Stimulated activated CD8-positive, alpha-beta memory T cell treated with anti-CD3 and anti-CD28 coated beads, Interleukin-4, amount 100 ng/mL, for 48 hours (primary cell): Measurements from ENCODE around the gene PTGES.

Experiments
- DNase-seq: peaks from one replicate; pipeline ENCODE4 v3.0.0-alpha.2; 2020

PTGES gene

GRCh38 chr9:129716091-129716490 lies 36.8 kb downstream of the PTGES start:
- no peak for DNase-seq

DNA sequence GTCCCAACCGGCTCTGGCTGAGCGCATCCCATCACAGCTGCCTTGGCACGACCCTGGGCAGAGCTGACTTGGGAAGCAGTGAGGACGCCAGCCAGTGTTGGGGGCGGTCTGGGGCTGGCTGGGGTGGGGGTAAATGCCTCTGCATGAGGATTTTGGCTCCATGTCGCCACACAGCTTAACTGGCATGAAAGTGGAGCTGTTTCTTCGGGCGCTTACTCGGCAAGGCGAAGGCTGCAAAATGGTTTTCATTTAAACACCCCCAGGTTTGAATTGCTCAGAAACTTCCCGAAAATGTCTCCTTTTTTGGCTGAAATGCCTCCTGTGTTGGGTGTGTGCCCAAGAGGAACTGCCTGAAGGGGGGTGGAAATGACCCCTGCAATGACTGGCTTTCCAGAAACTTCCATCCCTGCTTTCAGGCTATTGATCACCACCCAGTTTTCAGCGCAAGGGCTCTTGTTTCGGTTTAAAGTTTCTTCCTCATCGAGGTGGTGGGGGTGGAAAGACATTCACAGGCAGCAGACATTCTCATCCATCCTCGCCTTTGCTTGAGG lies 38.3 kb downstream of the PTGES start:
- DNase-seq = no peak

DNA sequence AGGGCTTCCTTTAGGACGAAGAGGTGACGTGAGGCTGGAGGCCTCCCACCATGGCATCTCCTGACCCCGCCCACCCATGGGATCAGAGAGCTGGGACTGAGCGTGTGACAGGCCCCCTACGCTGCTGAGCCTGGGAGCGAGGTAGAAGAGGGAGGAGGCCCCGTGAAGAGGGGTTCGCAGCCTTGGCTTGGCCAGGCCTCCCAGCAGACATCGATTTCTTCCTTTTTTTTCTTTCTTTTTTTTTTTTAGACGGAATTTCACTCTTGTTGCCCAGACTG lies 39.5 kb downstream of the PTGES start:
- DNase-seq = no peak

GRCh38 chr9:129712634-129713401 lies 40.0 kb downstream of the PTGES start:
- peak; percentile 41 for DNase-seq

DNA sequence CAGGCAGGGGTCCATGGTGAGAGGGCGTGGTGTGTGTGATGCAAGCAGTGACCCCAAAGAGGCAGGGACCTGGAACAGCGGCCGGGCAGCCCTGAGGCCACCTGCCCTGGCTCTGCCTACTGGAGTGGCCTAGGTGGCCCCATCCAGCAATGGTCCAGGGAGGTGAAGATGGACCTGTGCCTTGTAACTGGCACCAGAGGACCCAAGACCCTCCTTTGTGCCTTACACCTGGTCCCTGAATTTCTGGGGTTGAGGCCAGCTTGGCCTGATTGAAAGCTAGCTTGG lies 42.7 kb downstream of the PTGES start:
- DNase-seq = no peak

- DNase-seq = no peak
These were observed 43.2 kb downstream of the PTGES start for GRCh38 chr9:129709438-129710168.

DNA sequence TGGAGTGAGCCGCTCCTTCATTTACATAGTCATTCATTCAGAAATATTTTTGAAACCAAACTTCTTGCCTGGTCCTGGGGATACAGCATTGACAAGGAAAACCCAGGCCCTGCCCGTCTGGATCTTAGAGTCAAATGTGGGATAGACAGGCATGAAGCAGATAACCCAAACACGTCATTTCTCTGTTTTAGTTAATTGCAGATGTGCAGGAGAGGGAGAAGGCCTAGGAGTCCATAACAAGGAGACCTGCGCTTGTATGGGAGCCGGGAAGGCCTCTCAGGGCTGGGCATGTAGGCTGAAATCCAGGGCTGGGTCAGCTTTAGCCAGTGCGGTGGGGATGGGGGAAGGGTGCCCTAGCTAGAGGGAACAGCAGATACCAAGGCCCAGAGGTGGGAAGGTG lies 44.0 kb downstream of the PTGES start:
- no peak for DNase-seq

DNA sequence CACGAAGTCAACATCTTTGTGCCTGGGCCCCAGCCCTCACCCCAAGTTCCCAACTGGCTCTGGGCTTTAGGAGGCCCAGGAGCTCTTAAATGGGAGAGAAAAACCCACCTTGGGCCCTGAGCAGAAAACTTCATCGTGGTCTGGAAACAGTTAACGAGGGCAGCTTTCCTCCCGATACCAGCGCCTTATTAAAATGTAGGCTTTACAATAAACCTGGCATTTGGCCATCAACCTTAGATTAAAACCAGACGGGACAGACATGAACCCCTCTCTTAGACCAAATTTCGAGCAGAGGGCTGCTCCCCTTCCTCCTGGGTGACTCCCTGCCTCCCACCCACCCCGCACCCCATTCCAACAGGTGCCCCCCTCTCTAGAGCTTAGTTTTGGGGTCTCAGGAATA lies 48.0 kb downstream of the PTGES start:
- no peak for DNase-seq

- no peak for DNase-seq
These were observed 49.0 kb downstream of the PTGES start for GRCh38 chr9:129703667-129704355.

DNA sequence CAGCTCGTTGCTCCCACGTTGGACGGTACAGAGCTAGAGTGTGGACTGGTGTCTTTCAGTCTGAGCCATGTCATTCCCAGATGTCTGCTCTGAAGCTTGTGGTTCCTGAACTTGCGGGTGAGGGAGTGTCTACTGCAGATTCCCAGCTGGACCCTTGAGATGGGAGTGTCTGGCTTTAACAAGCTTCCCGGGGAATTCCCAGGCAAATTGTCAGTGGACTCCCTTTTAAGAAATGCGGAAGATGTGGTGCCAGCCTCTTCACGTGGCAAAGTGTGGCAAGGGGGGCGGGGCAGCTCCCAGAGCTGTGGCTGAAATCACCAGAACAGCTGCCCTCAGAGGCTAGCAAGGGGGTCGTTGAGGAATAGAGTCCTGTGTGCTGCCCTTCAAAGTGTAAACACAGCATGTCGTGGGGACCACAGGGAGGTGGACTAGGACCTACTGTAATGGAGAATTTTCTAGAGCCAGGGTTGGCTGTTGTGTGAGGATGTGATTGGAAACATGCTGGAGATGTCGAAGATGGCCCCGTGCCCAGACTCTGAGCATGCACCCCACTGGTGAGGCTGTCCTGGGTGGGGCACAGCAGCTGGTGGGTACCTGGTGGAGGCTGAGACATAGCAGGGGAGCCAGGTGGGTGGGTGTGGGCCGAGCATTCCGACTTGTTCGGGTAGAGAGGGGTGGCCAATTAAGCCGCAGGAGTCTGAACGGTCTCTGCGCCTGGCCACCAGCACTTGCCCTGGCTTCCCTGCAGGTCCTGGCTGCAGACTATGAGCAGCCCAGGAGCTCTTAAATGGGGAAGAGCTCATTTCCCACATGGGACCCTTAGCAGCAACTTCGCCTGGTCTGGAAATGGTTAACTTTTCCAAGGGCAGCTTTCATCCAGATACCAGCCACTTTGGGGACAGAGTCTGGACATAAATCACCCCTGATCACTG lies 50.0 kb downstream of the PTGES start:
- DNase-seq = no peak

DNA sequence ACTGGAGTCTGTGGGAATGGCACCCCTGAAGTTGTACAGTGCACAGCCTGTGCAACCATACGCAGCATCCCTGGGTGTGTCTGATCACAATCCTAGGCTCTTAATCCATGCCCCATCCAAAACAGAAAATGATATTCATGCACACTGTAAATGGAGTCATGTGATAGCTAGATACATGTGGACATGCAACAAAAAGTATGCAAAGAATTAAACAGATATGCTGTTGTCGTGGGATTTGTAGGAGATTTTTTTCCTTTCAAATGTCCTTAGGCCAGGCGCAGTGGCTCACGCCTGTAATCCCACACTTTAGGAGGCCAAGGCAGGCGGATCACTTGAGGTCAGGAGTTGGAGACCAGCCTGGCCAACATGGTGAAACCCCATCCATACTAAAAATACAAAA lies 51.3 kb downstream of the PTGES start:
- DNase-seq = no peak

- no peak for DNase-seq
These were observed 51.8 kb downstream of the PTGES start for GRCh38 chr9:129701054-129701453.

- peak; percentile 51 for DNase-seq
These were observed 54.5 kb downstream of the PTGES start for GRCh38 chr9:129698254-129698757.

GRCh38 chr9:129697656-129698253 lies 55.1 kb downstream of the PTGES start:
- peak; percentile 71 for DNase-seq

DNA sequence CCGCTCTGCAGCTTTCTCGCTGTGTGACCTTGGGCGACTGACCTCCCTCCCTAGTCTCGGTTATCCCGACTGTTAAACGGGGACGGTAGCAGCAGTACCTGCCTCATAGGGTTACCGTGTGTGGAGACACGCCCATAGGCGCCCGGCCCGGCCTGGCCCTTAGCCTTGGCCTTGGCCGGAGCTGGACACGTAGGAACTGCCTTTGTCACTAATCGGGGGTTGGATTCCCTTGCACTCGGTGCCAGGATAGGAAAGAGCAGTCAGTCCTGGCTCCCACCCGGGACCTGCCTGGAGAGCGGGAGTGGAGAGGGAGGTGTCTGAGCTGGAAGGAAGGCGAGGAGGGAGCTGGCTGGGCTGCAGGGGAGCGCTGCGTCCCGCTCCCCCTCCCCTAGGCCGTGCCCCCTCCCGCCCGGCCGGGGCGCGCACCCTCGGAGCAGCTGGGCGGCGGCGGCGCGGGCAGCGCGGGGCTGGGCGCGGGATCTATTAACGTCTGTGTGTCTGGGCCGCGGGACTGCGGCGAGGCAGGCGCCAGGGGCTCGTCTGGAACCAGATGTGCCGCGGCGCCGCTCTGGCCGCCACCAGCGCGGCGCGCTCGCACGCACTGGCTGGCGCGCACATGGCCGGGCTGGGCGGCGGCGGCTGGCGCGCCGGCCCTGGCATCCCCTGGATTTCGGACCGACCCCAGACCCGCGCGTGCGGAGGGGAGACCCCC lies 55.7 kb downstream of the PTGES start:
- DNase-seq = peak; percentile 39

DNA sequence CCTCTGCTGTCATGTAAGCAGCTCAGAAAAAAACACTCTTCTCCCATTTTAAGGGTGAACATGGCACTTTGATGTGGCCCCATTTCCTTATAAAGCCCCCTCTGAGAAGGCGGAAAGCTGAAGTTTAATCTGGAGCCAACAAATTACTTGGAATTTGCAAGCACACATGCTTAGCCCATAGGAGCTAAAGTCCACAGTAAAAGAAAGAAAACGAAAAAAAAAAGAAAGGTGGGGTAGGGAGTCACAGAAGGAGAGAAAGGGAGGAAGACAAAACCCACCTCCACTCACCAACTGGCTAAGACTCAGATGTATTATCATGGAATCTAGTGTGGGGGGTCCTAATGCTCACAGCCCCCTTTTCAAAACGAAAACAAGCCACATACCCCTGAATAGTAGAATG lies 57.0 kb downstream of the PTGES start:
- no peak for DNase-seq

DNA sequence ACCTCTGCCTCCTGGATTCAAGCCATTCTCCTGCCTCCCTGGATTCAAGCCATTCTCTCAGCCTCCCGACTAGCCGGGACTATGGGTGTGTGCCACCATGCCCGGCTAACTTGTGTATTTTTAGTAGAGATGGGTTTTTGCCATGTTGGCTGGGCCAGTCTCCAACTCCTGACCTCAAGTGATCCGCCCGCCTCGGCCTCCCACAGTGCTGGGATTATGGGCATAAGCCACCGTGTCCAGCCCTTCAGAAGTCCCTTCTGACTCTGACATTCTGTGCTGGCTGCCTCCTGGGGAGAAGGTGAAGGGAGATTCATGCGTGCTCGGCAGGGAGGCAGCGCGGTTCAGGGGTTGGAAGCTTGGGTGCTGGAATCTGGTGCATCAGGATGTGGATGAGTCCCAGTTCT lies 58.6 kb downstream of the PTGES start:
- DNase-seq = no peak

- no peak for DNase-seq
These were observed 59.1 kb downstream of the PTGES start for GRCh38 chr9:129693741-129694140.

GRCh38 chr9:129692534-129692933 lies 60.3 kb downstream of the PTGES start:
- no peak for DNase-seq
